ENCODE measurements around the gene PSMG2. TPM values are rescaled to one million over a fixed set of nuclear protein-coding genes. Genes with fewer than 3 reads are reported as not detected.
"Not testable (repeated sequence)": the region's sequence is repeated elsewhere in the genome, so short reads cannot be mapped to it uniquely, and the experiment has no call there.

The PSMG2 gene
- total RNA-seq, 2 experiments from 2014 or later = 112 to 133 TPM

GRCh38 chr18:12751891-12752290, 49.0 kb downstream of the PSMG2 start:
- Mint-ChIP-seq H3K27ac (no peak overlapping the region), H3K36me3 (ENCODE audit: low read depth) (peaks cover 5% of the 10 kb centered on the region)

GRCh38 chr18:12754511-12754910, 51.7 kb downstream of the PSMG2 start:
- POLR2A ChIA-PET = no interaction called here
- no peak for DNase-seq
- Mint-ChIP-seq H3K36me3 (ENCODE audit: low read depth) (peaks cover 9% of the 10 kb centered on the region), H3K4me1 (peaks cover 15% of the 10 kb centered on the region), H3K4me3 (no peak overlapping the region), H3K27me3 (no peaks in the 10 kb centered on the region), H3K27ac (no peak overlapping the region), H3K9me3 (peaks cover 2% of the 10 kb centered on the region)
- CTCF ChIA-PET = no interaction called here

More at GRCh38 chr18:12751891-12752290, 49.0 kb downstream of the PSMG2 start:
- Mint-ChIP-seq H3K4me3 (no peak overlapping the region), H3K9me3 (peaks cover 2% of the 10 kb centered on the region), H3K27me3 (no peaks in the 10 kb centered on the region), H3K4me1 (peaks cover 26% of the 10 kb centered on the region)
- DNase-seq = no peak
- ChIA-PET POLR2A (no interaction called here), CTCF (no interaction called here)

DNA sequence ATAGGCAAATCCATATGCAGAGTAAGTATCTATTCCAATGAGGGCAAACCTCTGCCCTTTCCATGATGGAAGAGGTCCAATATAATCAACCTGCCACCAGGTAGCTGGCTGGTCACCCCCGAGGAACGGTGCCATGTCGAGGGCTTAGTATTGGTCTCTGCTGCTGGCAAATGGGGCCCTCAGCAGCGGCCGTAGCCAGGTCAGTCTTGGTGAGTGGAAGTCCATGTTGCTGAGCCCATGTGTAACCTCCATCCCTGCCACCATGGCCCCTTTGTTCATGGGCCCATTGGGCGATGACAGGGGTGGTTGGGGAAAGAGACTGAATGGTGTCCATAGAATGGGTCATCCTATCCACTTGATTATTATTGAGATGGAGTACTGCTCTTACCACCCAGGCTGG, 52.8 kb downstream of the PSMG2 start:
- H3K4me1 Mint-ChIP-seq; H3K9me3 Mint-ChIP-seq; DNase-seq; POLR2A ChIA-PET; H3K4me3 Mint-ChIP-seq; H3K36me3 Mint-ChIP-seq (ENCODE audit: low read depth); CTCF ChIA-PET; H3K27me3 Mint-ChIP-seq; H3K27ac Mint-ChIP-seq: not testable (repeated sequence)

DNA sequence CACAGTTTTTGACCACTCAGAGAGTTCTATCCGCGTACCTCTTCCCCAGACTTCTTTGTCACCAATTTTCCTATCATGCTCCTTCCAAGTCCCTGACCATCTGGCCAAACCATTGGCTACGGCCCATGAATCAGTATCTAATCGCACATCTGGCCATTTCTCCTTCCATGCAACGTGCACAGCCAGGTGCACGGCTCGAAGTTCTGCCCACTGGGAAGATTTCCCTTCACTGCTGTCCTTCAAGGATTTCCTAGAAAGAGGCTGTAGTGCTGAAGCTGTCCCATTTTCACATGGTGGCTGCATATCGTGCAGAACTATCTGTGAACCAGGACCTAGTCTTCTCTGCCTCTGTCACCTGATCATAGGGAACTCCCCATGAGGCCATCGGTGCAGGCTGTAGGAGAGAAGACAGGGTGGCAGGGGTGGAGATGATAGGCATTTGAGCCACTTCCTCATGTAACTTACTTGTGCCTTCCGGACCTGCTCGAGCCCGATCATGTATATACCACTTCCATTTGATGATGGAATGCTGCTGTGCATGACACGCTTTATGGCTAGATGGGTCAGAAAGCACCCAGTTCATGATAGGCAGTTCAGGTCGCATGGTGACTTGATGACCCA, 53.9 kb downstream of the PSMG2 start:
- DNase-seq; H3K4me3 Mint-ChIP-seq; POLR2A ChIA-PET; CTCF ChIA-PET; H3K9me3 Mint-ChIP-seq; H3K27me3 Mint-ChIP-seq; H3K4me1 Mint-ChIP-seq; H3K36me3 Mint-ChIP-seq (ENCODE audit: low read depth); H3K27ac Mint-ChIP-seq: not testable (repeated sequence)

DNA sequence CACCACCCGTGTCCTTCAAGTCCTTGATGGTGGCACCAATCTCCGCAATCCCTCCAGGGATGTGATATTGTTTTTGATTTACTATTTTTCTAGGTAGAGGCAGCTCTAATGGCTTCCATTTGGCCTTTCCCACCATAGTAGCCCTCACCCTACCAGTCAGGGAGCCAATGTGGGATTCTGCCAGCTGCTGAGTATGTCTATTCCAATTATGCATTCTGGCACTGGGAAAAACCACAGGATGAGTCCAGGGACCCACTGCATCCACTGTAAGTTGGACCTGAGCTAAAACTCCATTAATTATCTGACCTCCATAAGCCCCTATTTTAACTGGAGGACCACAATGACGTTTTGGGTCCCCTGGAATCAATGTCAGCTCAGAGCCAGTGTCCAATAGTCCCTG, 55.7 kb downstream of the PSMG2 start:
- DNase-seq, H3K27ac Mint-ChIP-seq, POLR2A ChIA-PET, H3K9me3 Mint-ChIP-seq, H3K4me3 Mint-ChIP-seq, H3K4me1 Mint-ChIP-seq, H3K27me3 Mint-ChIP-seq: not testable (repeated sequence)
- CTCF ChIA-PET = interaction anchor here (1.4 to 1.5 kb wide), 2 partner anchors 8 to 176 kb away, joined by 4 to 5 read pairs; no protein-coding TSS in a partner anchor
- H3K36me3 Mint-ChIP-seq (ENCODE audit: low read depth) = peaks cover 13% of the 10 kb centered on the region

DNA sequence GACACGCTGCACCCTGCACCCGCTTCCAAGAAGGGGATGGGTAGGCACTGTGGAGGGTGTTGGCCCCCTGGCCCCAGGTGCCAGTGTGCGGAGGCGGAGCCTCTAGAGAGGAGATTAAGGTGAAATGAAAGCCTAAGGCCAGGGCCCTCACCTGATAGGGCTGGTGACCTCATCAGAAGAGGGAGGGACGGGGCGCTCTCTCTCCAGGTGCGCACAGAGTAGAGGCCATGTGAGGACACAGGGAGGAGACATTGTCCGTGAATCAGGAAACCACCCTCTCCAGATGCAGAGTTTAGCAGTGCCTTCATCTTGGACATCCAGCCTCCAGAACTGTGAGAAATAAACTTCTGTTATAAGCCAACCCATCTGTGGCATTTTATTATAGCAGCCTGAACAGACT, 62.3 kb downstream of the PSMG2 start:
- Mint-ChIP-seq H3K9me3 (no peaks in the 10 kb centered on the region), H3K4me3 (no peak overlapping the region), H3K27ac (no peak overlapping the region), H3K4me1 (peaks cover 1% of the 10 kb centered on the region), H3K27me3 (no peaks in the 10 kb centered on the region), H3K36me3 (ENCODE audit: low read depth) (peaks cover 4% of the 10 kb centered on the region)
- CTCF ChIA-PET = no interaction called here
- no peak for DNase-seq
- POLR2A ChIA-PET = no interaction called here

GRCh38 chr18:12765586-12765985, 62.7 kb downstream of the PSMG2 start:
- POLR2A ChIA-PET = no interaction called here
- H3K27ac Mint-ChIP-seq = peak overlapping the region; percentile 36
- CTCF ChIA-PET = no interaction called here
- H3K9me3 Mint-ChIP-seq = no peaks in the 10 kb centered on the region
- no peak for DNase-seq
- no peak overlapping the region for H3K4me3 Mint-ChIP-seq
- no peaks in the 10 kb centered on the region for H3K27me3 Mint-ChIP-seq
- peaks cover 4% of the 10 kb centered on the region for H3K36me3 Mint-ChIP-seq (ENCODE audit: low read depth)
- H3K4me1 Mint-ChIP-seq = peaks cover 1% of the 10 kb centered on the region

- no peak overlapping the region for H3K4me3 Mint-ChIP-seq
- ChIA-PET CTCF (interaction anchor here (0.6 to 1.4 kb wide), 3 partner anchors 16 to 133 kb away, joined by 3 to 5 read pairs (median 4); no protein-coding TSS in a partner anchor), POLR2A (interaction anchor here (0.6 kb wide), 1 partner anchor 9 kb away, joined by 4 read pairs; no protein-coding TSS in a partner anchor)
- H3K27me3 Mint-ChIP-seq = no peaks in the 10 kb centered on the region
- no peak for DNase-seq
- peaks cover 6% of the 10 kb centered on the region for H3K36me3 Mint-ChIP-seq (ENCODE audit: low read depth)
- no peak overlapping the region for H3K27ac Mint-ChIP-seq
- H3K9me3 Mint-ChIP-seq = no peaks in the 10 kb centered on the region
- peaks cover 1% of the 10 kb centered on the region for H3K4me1 Mint-ChIP-seq
Observed at GRCh38 chr18:12766986-12767433, 64.2 kb downstream of the PSMG2 start.

DNA sequence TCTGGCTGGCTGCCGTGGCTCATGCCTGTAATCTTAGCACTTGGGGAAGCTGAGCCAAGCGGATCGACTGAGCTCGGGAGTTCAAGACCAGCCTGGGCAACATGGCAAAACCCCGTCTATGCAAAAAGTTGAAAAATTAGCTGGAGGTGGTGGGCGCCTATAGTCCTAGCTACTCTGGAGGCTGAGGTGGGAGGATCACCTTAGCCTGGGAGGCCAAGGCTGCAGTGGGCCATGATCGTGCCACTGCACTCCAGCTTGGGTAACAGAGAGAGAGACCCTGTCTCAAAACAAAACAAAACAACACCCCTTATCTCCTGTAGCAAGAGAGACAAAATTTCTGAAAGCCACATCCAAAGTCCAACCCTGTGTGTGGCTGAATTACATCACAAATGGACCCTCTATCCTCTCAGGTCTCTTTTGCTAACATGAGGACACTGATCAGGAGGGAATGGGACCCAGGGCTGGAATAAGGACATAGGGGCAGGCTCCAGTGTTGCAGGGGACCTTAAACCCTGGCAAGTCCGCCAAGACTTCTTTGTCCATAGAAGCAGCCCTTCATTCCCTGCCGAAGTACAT, 64.8 kb downstream of the PSMG2 start:
- Mint-ChIP-seq H3K27ac (no peak overlapping the region), H3K27me3 (no peaks in the 10 kb centered on the region), H3K9me3 (no peaks in the 10 kb centered on the region), H3K36me3 (ENCODE audit: low read depth) (peaks cover 7% of the 10 kb centered on the region), H3K4me1 (peaks cover 1% of the 10 kb centered on the region), H3K4me3 (no peak overlapping the region)
- CTCF ChIA-PET = interaction anchor here (0.6 to 1.4 kb wide), 3 partner anchors 16 to 132 kb away, joined by 3 to 5 read pairs (median 4); no protein-coding TSS in a partner anchor
- DNase-seq = no peak
- POLR2A ChIA-PET = interaction anchor here (0.6 kb wide), 1 partner anchor 8 kb away, joined by 4 read pairs; no protein-coding TSS in a partner anchor

GRCh38 chr18:12768625-12769024, 65.8 kb downstream of the PSMG2 start:
- no peaks in the 10 kb centered on the region for H3K9me3 Mint-ChIP-seq
- ChIA-PET POLR2A (interaction anchor here (0.6 kb wide), 1 partner anchor 260 kb away, joined by 3 read pairs; no protein-coding TSS in a partner anchor), CTCF (no interaction called here)
- H3K27ac Mint-ChIP-seq = no peak overlapping the region
- H3K4me1 Mint-ChIP-seq = peaks cover 6% of the 10 kb centered on the region
- H3K36me3 Mint-ChIP-seq (ENCODE audit: low read depth) = peaks cover 9% of the 10 kb centered on the region
- no peak overlapping the region for H3K4me3 Mint-ChIP-seq
- H3K27me3 Mint-ChIP-seq = no peaks in the 10 kb centered on the region
- DNase-seq = no peak

DNA sequence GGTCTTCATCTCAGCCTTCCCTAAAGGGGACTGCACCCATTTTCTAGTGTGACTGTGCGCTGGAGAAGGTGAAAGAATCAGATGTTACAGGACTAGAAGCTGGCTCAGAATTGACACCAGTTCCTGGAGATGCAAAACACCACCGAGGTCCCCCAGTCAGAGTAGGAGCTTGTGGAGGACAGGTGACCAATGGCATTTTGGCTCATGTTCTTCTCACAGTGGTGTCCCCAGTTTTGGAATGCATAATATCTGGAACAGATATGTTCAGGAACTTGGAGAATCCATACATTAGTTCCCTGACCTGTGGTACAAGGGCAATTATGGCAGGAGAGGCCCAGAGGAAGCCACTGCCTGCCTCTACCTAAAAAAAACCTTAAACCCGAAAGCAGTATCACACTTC, 66.3 kb downstream of the PSMG2 start:
- ChIA-PET CTCF (interaction anchor here (0.7 kb wide), 1 partner anchor 14 kb away, joined by 3 read pairs; no protein-coding TSS in a partner anchor), POLR2A (no interaction called here)
- Mint-ChIP-seq H3K27ac (no peak overlapping the region), H3K4me3 (no peak overlapping the region), H3K4me1 (peaks cover 10% of the 10 kb centered on the region), H3K27me3 (no peaks in the 10 kb centered on the region), H3K9me3 (no peaks in the 10 kb centered on the region), H3K36me3 (ENCODE audit: low read depth) (peaks cover 9% of the 10 kb centered on the region)
- no peak for DNase-seq

- H3K27me3 Mint-ChIP-seq = no peaks in the 10 kb centered on the region
- CTCF ChIA-PET = interaction anchor here (0.7 kb wide), 1 partner anchor 13 kb away, joined by 3 read pairs; no protein-coding TSS in a partner anchor
- peaks cover 11% of the 10 kb centered on the region for H3K4me1 Mint-ChIP-seq
- H3K27ac Mint-ChIP-seq = no peak overlapping the region
- no peak for DNase-seq
- H3K9me3 Mint-ChIP-seq = no peaks in the 10 kb centered on the region
- POLR2A ChIA-PET = no interaction called here
- no peak overlapping the region for H3K4me3 Mint-ChIP-seq
- peaks cover 9% of the 10 kb centered on the region for H3K36me3 Mint-ChIP-seq (ENCODE audit: low read depth)
Observed at GRCh38 chr18:12769644-12770440, 67.0 kb downstream of the PSMG2 start.

Data from activated CD4-positive, alpha-beta T cell treated with anti-CD3 and anti-CD28 coated beads, Interleukin-2, amount 10 ng/mL, durations not matched to agents 7 days and 5 days (primary cell).